ENCODE results near the gene RABGAP1L.

DNA sequence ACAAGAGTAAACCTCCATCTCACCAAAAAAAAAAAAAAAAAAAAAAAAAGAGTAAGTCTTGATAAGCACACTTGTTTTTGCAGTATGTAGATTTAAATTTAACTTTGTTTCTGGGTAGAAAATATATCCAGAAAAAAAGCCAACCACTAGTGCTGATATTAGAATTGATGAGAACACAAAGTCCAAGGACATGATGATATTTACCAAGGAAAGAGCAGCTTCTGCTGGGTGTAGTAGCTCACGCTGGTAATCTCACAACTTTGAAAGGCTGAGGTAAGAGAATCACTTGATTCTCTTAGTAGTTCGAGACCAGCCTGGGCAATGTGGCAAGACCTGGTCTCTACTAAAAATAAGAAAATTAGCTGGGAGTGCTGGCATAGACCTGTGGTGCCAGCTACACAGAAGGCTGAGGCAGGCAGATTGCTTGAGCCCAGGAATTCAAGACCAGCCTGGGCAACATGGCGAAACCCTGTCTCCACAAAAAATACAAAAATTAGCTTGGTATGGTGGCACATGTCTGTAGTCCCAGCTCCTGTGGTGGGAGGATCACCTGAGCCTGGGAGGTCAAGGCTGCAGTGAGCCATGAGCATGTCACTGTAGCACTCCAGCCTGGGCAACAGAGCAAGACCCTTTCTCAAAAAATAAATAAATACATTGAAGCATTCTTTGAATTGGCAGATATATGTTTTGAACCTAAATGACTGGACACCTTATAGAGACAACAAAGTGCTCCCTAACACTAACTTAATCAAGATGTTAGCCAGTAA lies 776.8 kb downstream of the RABGAP1L start:
- TF ChIP-seq POLR2A (IDR thresholded peaks at IDR 0.05; ENCODE audit: low read depth, low read length) (no peak), TAF1 (IDR thresholded peaks at IDR 0.05; ENCODE audit: low read depth, low read length) (no peak), POLR2AphosphoS5 (IDR thresholded peaks at IDR 0.05; ENCODE audit: low read depth, low read length) (no peak)
